HL-60/S4 (cell line): ENCODE results near the gene ACAA2.
"Not testable (repeated sequence)": the region's sequence is repeated elsewhere in the genome, so short reads cannot be mapped to it uniquely, and the experiment has no call there.

ENCODE experiments used
- in situ Hi-C: fragments of 300-500 bp; cut with MboI; formaldehyde crosslinking; loops from 2 replicates; pipeline ENCODE4 v1.14.3; 2022; ENCODE audit warnings: low sequenced_read_pairs

Gene ACAA2

DNA sequence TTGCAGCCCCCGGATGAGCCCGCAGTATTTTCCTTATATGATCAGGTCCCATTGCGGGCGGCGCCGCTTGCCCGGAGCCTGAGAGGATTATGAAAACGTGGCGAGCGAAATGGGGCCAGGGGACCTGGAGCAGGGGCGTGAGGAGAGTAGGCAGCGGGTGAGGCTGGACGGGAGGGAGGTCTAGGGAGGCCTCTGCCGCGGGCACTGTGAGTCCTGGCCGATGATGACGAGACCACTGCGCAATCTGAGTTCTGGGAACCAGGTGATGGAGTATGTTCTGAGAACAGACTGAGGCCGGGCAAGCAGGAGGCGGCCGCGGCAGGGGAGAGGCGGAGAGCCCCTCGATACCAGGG, 790 bp upstream of the ACAA2 start:
- in situ Hi-C loops, result no loop called here

GRCh38 chr18:49813069-49813318, 339 bp downstream of the ACAA2 start:
- in situ Hi-C loops, result no loop called here

GRCh38 chr18:49812286-49813068, 856 bp downstream of the ACAA2 start:
- in situ Hi-C loops, result no loop called here

DNA sequence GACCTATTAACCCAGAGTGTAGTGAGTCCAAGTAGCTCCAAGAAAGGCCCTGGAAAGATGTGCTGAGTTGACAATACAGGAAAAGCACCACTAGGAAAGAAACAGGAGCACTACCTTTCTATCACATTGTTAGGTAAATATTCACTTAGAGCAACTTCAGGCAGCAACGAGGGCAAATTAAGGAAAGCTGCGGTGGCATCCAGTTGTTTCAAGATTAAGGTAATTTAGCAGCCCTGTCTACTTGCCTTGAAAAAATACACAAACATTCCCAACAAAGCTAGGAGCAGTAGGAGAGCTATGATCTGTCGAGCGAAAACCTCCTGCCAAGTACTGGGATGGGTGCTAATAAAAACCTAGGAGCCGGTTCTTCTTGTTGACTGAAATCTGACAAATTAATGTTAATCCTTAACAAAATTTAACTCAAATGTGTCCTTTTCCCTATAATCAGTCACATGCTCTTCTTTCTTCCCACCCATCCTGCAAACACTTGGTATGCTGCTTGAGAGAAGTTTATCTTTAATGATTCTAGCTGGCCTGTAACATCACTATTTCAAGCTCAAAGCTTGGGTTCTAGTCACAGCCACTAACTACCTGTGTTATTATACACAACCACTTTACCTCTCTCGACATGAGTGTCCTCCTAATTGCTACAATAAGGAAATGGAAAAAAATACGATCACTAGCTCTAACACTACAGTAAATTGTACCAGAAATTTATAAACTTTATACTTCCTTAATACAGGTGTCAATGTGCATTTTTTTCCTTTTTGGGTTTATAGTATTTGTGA, 2.0 kb downstream of the ACAA2 start:
- in situ Hi-C loops, result no loop called here

DNA sequence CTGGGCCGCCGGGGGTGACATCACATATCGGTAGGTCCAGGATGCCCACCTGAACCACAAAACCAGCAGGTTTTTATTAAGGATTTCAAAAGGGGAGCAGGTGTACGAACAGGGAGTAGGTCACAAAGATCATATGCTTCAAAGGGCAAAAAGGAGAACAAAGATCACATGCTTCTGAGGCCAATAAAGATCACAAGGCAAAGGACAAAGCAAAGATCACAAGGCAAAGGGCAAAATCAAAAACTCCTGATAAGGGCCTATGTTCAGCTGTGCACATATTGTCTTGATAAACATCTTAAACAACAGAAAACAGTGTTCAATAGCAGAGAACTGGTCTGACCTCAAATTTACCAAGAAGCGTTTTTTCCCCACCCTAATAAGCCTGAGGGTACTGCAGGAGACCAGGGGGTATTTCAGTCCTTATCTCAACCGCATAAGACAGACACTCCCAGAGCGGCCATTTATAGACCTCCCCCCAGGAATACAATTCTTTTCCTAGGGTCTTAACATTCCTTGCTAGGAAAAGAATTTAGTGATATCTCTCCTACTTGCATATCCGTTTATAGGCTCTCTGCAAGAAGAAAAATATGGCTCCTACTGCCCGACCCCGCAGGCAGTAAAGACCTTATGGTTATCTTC, 4.7 kb downstream of the ACAA2 start:
- in situ Hi-C loops, result not testable (repeated sequence)

DNA sequence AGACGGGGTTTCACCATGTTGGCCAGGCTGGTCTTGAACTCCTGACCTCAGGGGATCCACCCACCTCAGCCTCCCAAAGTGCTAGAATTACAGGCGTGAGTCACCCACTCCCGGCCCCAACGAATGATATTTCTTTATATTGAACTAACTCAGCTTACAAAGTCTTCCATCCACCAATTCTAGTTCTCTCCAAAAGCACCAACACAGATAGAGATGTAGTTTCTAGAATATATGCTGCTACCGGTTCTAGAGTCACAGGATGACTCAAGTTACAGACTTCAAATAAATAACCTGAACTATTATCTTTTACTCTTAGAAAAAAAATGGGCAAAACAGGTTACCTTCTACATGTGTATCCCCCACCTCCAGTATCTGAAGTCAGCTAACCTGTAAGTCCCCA, 9.2 kb downstream of the ACAA2 start:
- in situ Hi-C loops, result no loop called here

GRCh38 chr18:49802623-49803022, 10.7 kb downstream of the ACAA2 start:
- in situ Hi-C loops, result no loop called here

DNA sequence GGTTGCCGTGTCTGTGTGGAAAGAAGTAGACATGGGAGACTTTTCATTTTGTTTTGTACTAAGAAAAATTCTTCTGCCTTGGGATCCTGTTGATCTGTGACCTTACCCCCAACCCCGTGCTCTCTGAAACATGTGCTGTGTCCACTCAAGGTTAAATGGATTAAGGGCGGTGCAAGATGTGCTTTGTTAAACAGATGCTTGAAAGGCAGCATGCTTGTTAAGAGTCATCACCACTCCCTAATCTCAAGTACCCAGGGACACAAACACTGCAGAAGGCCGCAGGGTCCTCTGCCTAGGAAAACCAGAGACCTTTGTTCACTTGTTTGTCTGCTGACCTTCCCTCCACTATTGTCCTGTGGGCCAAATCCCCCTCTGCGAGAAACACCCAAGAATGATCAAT, 12.8 kb downstream of the ACAA2 start:
- in situ Hi-C loops, result not testable (repeated sequence)

- in situ Hi-C loops, result not testable (repeated sequence)
Measured at GRCh38 chr18:49799806-49800205, 13.5 kb downstream of the ACAA2 start.

GRCh38 chr18:49798001-49798400, 15.3 kb downstream of the ACAA2 start:
- in situ Hi-C loops, result no loop called here

- in situ Hi-C loops, result no loop called here
Measured at GRCh38 chr18:49795612-49796552, 17.5 kb downstream of the ACAA2 start.

DNA sequence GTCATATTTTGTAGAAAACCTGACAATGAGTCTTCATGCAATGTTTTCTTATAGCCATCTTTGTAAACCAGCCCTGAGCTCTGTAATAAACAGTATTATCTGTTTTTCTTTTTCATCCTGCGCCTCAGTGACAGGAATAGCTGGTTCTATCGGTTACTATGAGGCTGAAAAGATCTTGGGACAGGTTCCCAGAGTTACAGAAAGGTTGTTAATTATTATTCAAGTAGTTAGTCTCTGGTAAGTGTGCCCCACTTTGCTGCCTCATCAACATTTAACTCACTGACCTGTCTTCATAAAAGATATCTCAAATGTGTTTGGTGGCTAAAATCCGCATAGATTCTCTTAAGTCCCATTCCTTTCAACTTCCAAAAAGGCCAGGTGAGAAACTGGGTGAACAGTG, 18.6 kb downstream of the ACAA2 start:
- in situ Hi-C loops, result no loop called here

GRCh38 chr18:49789560-49790134, 23.7 kb downstream of the ACAA2 start:
- in situ Hi-C loops, result not testable (repeated sequence)

- in situ Hi-C loops, result no loop called here
Measured at GRCh38 chr18:49788327-49788898, 24.9 kb downstream of the ACAA2 start.

DNA sequence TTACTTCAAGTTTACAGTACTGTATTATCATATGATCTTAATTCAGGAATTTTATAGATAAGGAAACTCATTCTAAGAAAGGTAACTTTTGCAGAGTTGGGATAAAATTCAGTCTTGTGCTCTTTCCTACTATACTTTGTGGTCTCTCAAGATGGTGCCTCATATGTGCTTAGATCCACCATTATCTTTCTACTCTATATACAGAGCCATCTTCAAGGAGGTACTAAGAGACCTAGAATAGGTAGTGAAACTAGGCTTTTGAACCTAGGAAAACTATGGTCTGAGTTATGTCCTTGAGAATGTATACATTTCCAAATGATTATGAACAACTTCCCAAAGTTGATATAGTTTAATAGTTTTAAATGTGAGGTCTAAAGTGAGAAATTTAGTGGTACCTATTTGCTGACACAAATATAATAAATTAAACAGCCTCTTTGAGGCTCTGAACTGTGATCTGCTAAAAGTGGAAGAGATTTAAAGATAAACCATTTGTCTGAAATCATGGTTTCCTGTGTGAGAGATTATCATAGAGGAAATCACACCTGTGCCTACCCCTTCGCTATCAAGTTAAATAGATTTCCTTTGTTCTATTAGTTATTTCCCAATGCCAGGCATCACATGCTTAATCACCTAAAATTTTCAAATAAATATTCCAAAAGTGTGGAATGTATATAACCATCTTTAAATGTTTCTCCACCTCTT, 27.2 kb downstream of the ACAA2 start:
- in situ Hi-C loops, result no loop called here

DNA sequence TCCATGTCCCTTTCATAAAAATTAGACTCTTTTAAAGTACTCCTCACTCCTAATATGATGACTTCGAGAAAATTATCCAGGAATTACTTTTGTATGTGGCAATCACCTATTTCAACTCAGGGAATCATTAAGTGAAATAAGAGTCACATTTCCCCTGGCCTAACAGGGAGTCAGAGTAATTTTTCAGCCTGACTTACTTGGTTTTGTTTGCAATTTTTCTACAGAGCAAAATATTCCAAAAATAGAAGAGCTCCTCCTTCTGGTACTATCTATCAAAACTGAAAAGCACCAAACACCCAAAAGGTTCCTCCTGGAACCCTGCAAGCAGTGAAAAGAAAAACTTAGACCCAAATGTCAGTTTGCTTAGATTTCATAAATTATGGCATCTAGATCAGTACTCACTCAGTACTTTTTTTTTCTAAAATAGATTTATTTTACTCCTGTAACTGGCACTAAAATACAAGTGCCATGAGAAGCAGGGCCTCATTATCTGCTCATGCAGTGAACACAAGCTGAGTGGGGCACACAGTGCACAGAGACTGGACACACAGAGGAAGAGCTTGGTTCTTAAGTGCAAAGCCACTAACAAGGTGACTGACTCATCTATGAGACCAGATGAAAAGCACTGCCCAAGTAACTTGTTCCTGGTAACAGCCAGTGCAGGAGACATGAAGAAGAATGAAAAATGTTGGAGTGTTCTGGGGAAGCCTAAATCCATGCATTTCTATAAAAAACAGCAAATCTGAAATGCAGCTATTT, 28.7 kb downstream of the ACAA2 start:
- in situ Hi-C loops, result no loop called here

GRCh38 chr18:49783631-49784030, 29.7 kb downstream of the ACAA2 start:
- in situ Hi-C loops, result not testable (repeated sequence)

DNA sequence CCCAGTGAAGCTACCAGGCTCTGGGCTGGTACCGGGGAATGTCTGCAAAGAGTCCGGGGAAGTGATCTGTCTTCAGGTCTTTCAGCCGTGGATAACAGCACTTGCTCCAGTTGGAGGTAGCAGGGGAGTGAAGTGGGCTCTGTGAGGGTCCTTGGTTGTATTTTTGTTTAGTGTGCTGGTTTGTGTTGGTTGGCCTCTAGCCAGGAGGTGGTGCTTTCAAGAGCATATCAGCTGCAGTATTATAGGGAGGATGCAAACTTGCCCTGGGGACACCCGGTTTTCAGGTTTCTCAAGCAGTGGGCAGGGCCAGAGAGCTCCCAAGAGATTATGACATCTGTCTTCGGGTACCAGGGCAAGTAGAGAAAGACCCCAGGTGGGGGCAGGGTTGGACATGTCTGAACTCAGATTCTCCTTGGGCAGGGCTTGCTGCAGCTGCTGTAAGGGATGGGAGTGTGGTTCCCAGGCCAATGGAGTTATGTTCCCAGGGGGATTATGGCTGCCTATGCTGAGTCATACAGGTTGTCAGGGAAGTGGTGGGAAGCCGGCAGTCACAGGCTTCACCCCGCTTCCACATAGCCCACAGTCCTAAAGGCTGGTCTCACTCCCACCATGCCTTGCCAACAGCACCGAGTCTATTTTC, 34.4 kb downstream of the ACAA2 start:
- in situ Hi-C loops, result no loop called here
